NOMO-1 treated with DMSO at 0.1 percent for 48 hours (cell line): ENCODE measurements around the gene ALDH1A1.

Source experiments
- DNase-seq: peaks from one replicate; lab custom pipeline; 2025; ENCODE audit not compliant: unreplicated experiment; lab: John Stamatoyannopoulos, UW

Gene ALDH1A1

DNA sequence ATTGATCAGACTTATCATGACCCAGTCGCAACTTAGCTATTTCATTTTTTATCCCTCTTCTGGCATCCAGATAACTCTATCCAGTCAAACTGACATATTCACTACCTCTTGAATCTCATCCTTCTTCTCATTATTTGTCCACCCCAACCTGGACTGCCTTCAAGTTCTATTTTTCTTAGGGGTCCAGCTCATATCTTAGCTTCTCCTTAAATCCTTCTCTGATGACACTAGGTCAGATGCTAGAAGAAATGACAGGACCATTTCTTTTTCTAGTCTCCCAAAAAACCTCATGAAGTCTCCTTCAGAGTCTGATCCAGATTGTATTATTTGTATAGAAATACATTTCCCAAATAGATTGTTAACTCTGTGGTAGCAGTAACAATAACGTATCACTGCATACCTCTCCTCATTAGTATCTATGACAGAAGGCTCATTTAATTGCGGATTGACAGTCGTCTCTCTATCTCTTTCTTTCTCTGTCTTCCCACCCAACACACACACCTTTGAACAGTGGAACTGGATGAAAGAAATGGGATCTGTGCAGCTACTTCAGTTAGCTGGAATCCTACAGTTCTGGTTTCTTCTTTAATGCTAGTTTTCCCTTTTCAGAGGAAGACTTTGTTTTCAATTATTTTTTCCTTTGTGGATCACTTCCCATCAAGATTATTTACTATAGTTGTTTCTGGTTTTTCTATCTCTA, 33.5 kb downstream of the ALDH1A1 start:
- DNase-seq: no peak

DNA sequence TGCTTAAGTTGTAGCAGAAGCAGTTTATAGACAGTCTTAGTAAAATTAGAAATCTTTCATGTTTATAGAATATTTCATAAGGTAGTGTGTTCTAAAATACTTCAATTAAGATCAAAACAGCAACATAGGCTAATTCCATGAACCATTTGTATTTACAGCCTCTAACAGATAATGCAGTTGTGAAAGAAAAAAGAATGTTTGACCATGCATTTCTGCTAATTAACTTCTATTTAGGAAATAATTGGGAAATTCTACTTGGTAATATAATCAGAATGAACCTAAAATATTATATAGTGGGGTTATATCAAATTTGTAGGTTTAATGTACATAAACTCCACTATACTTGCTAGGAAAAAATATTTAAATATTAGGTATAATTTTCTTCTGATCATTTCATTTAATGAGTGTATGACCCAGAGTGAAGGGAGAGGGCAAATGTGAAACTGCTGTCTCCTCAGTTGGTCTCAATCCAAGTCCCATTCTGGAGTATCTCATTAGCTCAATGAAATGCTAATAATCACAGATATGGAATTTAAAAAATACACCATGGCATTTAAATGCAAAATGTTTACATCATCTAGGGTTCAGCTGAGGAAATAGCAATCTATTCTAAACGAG, 34.9 kb downstream of the ALDH1A1 start:
- no peak for DNase-seq

DNA sequence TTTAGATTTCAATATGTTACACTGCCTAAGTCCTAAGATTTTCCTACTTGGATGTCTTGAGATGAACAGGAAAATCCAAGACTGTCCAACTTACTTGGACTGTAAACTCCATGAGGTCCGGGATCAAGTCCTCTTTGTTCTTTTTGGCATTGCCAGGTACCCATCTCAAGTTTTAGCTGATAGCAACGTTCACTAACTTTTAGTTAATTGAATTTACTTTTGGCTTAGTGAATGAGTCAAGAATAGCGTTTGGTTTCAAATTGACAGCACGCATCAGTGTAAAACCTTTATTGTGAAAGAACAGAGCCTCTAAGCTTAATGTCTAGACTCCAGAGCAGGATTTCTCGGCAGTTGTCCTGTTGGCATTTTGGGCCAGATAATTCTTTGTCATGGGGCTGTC, 37.2 kb downstream of the ALDH1A1 start:
- no peak for DNase-seq

DNA sequence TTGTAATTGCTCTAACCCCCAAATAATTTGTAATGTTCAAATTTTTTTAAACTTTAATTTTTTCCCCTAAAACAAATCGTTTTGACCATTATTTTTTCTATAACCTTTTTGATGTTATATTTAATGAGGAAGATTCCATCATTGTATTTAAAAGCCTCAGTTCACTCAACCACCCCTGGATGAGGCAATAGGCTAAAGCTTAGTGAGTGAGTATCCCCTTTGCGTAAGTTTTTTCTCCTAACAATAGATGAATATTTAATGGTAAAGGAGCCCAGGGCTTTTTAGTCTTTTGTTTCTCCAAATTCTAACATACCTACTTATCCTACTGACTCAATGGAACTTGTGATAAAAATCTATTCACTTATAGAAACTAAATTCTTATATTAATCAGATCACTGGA, 38.1 kb downstream of the ALDH1A1 start:
- DNase-seq: no peak

DNA sequence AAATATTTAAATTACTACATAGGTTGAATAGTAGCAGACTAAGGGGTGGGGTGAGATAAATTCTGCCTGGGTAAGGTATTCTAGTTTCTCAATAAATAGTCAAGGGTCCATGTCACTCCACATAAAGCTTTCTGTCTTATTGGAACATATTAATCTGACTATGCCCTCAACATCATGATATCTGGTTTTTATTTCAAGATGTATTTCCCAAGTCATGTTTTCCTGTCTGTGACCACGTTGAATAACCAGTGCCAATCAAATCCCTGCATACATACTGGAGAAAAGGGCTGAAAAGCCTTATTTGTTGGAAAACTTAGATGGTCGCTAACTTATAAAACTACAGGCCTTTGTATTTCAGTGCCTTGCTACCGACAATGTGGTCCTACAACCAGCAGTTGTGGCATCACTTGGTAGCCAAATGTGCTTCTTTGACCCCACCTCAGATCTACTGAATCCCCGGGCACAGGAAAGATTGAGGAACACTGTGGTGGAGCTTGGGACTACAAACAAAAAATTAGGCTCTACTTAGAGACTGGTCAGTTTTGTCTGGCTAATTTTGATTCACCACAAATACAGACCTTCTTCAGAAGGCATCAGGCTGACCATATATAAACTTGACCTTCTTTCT, 39.4 kb downstream of the ALDH1A1 start:
- no peak for DNase-seq

DNA sequence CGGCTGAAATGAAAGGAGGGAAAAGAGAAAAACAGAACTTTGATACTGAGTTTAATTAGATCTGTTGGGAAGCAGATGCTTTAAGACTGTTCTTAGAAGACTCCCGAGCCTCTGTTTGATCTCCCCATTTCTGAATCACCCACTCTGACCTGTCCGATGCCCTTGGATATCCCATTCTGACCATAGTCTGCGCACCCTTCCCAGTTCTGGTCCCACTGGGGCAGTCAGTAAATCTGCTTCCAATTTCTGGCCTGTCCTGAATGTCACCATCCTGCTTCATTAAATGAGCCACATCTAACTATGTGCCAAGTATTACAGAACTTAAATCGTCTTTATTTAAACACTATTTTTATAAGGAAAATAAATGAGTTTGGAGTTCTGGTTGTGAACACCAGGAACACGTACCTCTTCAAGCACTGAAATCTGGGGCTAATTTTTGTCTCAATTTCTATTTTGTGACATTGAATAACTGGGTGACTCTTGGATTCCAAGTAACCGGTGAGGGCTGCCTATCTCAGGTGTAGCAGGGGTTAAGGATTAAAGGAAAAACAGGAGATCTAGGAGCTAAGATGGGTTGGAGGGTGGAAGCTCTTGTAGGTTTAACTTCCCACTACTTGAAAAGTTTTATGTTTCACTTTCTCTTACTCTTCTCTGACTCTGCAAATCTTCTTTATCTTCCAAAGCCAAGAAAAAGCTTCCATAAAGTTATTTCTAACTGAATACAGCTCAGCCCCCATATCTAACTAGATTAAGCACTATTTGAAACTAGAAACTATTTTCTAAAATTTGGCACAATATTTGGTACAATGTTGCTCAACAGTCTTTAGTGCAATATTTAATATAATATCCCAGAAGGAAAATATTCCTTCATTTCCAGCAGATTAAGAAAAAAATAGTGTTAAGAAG, 40.1 kb downstream of the ALDH1A1 start:
- no peak for DNase-seq

DNA sequence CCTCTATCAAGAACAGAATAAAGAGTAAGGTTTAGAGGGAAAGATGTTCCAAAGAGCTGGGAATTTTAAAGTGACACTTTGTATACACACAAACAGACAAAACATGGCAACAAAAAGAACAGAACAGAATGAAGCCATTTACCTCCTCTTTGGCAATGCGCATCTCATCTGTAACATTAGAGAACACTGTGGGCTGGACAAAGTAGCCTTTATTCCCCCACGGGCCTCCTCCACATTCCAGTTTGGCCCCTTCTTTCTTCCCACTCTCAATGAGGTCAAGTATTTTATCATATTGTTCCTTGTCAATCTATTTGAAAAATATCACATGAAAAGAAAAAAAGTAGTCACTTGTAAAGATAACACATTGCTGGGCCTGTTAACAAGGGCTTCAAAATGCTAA, 41.0 kb downstream of the ALDH1A1 start:
- DNase-seq: no peak

GRCh38 chr9:72911247-72911775, 41.5 kb downstream of the ALDH1A1 start:
- DNase-seq: no peak

DNA sequence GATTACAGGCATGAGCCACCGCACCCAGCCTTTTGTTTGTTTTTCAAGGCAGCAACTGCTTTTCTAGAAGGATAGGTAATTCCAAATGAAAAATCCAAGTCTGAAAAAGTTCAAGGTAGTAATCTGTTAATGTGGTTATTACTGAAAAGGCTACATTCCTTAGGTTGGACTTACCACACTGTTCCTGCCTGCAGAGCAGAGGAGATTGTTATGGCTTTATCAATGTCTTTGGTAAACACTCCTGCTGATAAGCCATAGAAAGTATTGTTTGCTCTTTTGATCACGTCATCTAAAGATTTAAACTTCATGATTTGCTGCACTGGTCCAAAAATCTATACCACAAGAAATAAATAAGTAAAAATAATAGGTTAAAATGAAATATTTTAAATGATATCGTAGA, 43.4 kb downstream of the ALDH1A1 start:
- DNase-seq: no peak

DNA sequence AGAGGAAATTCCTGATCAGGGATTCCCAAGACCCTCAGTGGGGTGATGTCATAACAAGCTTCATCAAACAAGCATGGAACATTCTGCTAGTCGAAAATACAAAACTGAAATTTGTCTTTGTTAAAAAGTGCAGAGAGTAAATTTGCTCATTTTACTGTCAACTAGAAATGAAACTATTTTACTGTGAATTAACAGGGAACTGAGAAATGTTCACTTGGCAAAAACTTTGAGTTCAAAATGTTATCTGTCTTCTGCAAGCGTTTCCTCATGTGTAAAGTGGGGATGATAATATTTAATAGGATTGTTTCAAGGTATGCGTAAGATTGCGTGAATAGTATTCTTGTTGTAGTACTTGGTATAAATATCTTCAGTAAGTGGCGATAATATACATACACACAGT, 45.4 kb downstream of the ALDH1A1 start:
- DNase-seq: no peak

DNA sequence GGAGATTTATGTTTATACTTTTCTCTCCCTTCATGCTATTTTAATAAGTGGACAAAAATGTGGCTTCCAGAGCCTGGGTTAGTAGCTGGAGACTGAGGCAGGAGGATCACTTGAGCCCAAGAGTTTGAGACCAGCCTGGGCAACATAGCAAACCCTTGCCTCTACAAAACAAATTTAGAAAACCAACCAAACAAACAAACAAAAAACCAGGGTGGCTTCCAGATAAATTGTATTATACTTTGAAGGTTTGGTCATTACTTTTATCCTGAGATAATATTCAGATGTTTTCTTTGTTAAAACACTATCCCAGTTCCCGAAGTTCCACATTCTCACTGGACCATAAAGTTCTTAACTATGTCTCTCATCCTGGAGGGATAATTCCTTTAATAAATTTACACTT, 46.0 kb downstream of the ALDH1A1 start:
- DNase-seq: no peak

GRCh38 chr9:72905514-72906480, 47.1 kb downstream of the ALDH1A1 start:
- no peak for DNase-seq

DNA sequence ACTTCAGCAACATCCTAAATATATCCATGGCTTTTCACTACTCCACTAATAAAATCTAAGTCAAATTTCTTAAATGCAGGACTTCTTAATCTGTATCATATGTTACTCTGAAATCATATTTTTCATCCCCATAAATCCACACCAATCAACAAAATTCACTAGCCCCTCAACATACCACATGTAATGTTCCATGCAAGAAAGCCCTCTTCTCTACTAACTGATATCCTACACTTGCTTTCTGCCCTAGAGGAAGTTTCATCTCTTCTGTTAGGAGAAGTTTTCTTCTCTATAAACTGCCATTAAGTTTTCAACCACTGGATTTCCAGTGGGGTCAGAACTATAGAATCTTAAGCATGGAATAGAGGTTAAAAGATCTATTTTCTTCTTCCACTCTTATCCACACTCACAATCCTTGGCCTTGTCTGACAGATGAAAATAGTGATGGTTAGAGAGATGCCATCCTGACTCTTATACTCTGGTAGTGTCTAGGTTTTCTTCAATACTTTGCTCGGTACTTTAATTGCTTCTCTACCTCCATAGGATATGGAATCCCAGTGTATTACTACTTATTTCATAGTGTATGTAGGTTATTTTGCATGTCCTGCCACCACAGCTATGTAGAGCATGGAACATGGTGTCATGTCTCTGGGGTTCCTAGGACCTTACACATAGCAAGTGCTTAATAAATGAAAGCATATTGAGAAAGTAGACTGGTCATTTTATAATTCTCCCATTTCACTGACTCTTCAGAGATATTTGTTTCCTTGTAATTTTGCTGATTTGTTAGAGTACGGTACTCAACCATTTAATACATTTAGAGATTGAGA, 48.4 kb downstream of the ALDH1A1 start:
- DNase-seq: no peak

GRCh38 chr9:72903103-72903502, 49.8 kb downstream of the ALDH1A1 start:
- no peak for DNase-seq

GRCh38 chr9:72902268-72902667, 50.6 kb downstream of the ALDH1A1 start:
- DNase-seq: no peak

DNA sequence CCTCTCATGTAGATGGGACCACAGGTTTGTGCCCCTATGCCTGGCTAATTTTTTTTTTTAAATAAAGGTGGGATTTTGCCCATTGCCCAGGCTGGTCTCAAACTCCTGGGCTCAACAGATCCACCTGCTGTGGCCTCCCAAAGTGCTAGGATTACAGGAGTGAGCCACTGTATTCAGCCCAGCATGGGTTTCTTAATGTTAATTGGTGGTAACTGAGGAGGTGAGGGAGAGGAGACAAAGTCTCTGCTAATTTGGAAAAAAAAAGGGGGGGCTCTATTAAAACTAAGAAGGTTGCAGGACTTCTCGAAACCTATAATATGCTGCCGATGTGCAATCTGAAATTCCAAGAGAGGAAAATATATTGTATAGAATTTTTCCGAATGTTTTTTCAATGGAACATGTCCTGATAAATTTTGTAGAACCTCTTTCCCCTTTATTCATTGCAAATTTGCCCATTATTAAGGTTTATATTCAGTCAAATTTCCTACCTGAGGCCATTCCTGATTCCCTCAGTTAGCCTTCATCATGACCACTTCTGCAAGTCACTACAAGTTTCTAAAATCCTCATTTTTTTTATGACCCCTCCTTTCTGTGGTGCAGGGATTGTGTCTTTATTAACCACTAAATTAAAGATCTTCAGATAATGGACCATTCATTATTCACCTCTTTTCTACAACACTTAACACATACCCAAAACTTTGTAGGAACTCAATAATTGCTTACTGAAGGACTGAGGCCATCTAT, 52.9 kb downstream of the ALDH1A1 start:
- no peak for DNase-seq

DNA sequence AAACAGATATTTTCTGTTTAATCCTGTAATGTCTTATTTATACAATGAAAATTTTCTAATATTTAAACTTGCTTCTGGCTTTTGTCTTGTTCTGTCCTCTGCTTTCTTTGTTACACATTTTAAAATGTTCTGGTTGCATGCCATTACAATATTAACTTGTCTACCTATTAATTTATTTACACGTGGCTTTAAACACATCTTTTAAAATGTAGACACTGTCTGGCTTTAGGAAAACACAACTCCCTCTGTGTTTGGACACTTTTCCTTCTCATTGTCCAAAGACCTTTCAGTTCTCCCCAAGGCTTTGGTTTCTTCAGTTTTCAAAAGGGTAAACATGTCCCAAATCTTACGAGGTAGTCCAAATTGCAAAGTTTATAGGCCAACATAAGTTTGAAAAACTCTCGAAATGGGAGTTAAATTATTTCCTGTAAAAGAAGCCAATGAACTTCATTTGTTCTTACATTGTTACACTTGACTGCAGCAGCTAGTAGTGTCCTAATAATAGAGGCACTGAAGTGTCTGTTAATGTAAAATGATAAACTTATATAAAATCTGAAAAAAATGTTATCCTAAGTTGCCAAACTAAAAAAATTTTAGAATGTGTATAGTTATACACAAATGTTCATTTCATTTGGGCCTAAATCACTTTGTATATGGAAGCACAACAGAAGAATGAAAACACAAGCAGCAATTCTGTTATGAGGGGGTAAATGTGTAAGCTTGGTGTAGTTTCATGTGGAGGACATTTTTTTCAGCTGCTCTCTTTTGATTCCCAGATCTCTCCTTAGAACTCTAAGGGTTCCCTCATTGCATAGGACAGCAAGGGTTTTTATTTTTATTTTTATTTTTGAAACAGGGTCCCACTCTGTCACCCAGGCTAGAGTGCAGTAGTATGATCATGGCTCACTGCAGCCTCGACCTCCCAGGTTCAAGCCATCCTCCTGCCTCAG, 53.8 kb downstream of the ALDH1A1 start:
- DNase-seq: no peak
